Osteoblast (primary cell): Measurements from ENCODE around the gene POLE. TPM values are rescaled to one million over a fixed set of nuclear protein-coding genes. Genes with fewer than 3 reads are reported as not detected.

Experiments
- DNase-seq: peaks from one replicate; pipeline ENCODE4 v3.0.0; 2011; ENCODE audit warnings: low spot score, mixed read lengths; ENCODE audit not compliant: insufficient read length; ENCODE audit errors: missing footprints
- H2AFZ ChIP-seq: 2 replicates; pipeline ENCODE4 v1.6.0; 2011; ENCODE audit warnings: mild to moderate bottlenecking, low read length
- H3K27ac ChIP-seq: 2 replicates; pipeline ENCODE4 v1.5.1; 2011; ENCODE audit warnings: mild to moderate bottlenecking, low read depth, low read length, moderate library complexity
- H3K27me3 ChIP-seq: 2 replicates; pipeline ENCODE4 v1.6.0; 2012; ENCODE audit warnings: mild to moderate bottlenecking, control low read depth, inconsistent platforms, low read length, moderate library complexity; ENCODE audit not compliant: insufficient read depth
- H3K36me3 ChIP-seq: 2 replicates; pipeline ENCODE4 v1.5.1; 2011; ENCODE audit warnings: mild to moderate bottlenecking, low read length, control low read depth, moderate library complexity; ENCODE audit not compliant: insufficient read depth
- H3K4me1 ChIP-seq: 2 replicates; pipeline ENCODE4 v1.5.1; 2011; ENCODE audit warnings: mild to moderate bottlenecking, low read length, control low read depth, moderate library complexity; ENCODE audit not compliant: insufficient read depth
- H3K4me2 ChIP-seq: 2 replicates; pipeline ENCODE4 v1.6.0; 2011; ENCODE audit warnings: mild to moderate bottlenecking, low read length; ENCODE audit not compliant: insufficient read depth
- H3K4me3 ChIP-seq: fragments of 200-600 bp; sonication (generic); 3 replicates; pipeline ENCODE4 v1.5.1; 2012; ENCODE audit warnings: mild to moderate bottlenecking, low read length, inconsistent platforms; ENCODE audit not compliant: insufficient read depth
- H3K79me2 ChIP-seq: 2 replicates; pipeline ENCODE4 v1.6.0; 2012; ENCODE audit warnings: mild to moderate bottlenecking, low read length, control low read depth, inconsistent platforms; ENCODE audit not compliant: insufficient read depth
- H3K9me3 ChIP-seq: 2 replicates; pipeline ENCODE4 v1.5.1; 2011; ENCODE audit warnings: low read depth, low read length, control low read depth
- H4K20me1 ChIP-seq: 2 replicates; pipeline ENCODE4 v1.6.0; 2012; ENCODE audit warnings: mild to moderate bottlenecking, low read length, control low read depth; ENCODE audit not compliant: insufficient read depth
- total RNA-seq: library from RNA; depleted of rRNA; stranded (reverse); fragments of >200 nt; gene quantifications from 2 replicates; pipeline ENCODE4 v1.2.3, GENCODE V29; 2012
- TF ChIP-seq, protein P1 (sequence below): IDR thresholded peaks from 2 replicates; pipeline ENCODE4 v1.5.1; 2011; ENCODE audit warnings: mild to moderate bottlenecking, low read depth, low read length, moderate library complexity; ENCODE audit errors: extremely low read depth

POLE gene
- total RNA-seq, 1 donor = 15.2 TPM

- Histone ChIP-seq H3K79me2 (no peaks in the 10 kb centered on the region), H3K27me3 (peaks cover 46% of the 10 kb centered on the region), H4K20me1 (no peaks in the 10 kb centered on the region), H3K27ac (no peak within 1 kb of the TSS), H3K4me1 (peaks cover 9% of the 10 kb centered on the region), H3K36me3 (no peaks in the 10 kb centered on the region), H2AFZ (no peak within 1 kb of the TSS), H3K4me3 (no peak within 1 kb of the TSS), H3K4me2 (no peak within 1 kb of the TSS), H3K9me3 (peaks cover 3% of the 10 kb centered on the region)
- TF ChIP-seq, protein P1, sequence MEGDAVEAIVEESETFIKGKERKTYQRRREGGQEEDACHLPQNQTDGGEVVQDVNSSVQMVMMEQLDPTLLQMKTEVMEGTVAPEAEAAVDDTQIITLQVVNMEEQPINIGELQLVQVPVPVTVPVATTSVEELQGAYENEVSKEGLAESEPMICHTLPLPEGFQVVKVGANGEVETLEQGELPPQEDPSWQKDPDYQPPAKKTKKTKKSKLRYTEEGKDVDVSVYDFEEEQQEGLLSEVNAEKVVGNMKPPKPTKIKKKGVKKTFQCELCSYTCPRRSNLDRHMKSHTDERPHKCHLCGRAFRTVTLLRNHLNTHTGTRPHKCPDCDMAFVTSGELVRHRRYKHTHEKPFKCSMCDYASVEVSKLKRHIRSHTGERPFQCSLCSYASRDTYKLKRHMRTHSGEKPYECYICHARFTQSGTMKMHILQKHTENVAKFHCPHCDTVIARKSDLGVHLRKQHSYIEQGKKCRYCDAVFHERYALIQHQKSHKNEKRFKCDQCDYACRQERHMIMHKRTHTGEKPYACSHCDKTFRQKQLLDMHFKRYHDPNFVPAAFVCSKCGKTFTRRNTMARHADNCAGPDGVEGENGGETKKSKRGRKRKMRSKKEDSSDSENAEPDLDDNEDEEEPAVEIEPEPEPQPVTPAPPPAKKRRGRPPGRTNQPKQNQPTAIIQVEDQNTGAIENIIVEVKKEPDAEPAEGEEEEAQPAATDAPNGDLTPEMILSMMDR = no peak
- peak; percentile 66 for DNase-seq
These were observed 68.5 kb downstream of the POLE start, which contains the start of gene P2RX2 for GRCh38 chr12:132618683-132619043. P2RX2 (plus strand) TSS chr12:132618776; CDS start chr12:132618817, 41 bp downstream.

- Histone ChIP-seq H3K79me2 (no peaks in the 10 kb centered on the region), H3K4me2 (no peak overlapping the region), H2AFZ (no peak overlapping the region), H3K27ac (no peak overlapping the region), H3K9me3 (peaks cover 3% of the 10 kb centered on the region), H3K36me3 (no peaks in the 10 kb centered on the region), H3K4me3 (no peak overlapping the region), H3K27me3 (peaks cover 52% of the 10 kb centered on the region), H3K4me1 (peaks cover 9% of the 10 kb centered on the region), H4K20me1 (no peaks in the 10 kb centered on the region)
- peak; percentile 75 for DNase-seq
- TF ChIP-seq, protein P1 = no peak
These were observed 69.1 kb downstream of the POLE start for GRCh38 chr12:132617822-132618682.

DNA sequence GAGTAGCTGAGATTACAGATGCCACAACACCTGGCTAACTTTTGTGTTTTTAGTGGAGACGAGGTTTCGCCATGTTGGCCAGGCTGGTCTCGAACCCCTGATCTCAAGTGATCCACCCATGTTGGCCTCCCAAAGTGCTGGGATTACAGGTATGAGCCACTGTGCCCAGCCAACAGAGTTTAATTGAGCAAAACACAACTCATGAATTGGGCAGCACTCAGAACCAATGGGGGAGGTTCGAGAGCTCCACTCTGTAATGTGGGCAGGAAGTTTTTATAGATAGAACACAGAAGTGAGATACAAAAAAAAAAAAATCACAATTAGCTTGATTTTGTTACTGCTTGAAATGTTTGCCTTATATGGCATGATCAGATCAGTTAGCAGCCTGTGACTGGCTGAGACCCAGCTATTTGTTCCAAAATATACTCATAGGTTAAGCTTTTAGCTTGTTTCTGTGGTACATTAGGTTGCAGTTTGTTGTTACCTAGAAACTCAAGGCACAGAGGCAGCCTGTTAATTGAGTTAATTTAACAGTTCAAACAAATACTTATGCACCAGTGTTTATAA is 69.9 kb downstream of the POLE start:
- Histone ChIP-seq H3K79me2 (no peaks in the 10 kb centered on the region), H3K27me3 (peaks cover 58% of the 10 kb centered on the region), H3K4me3 (no peak overlapping the region), H3K36me3 (no peaks in the 10 kb centered on the region), H3K4me2 (no peak overlapping the region), H3K9me3 (peaks cover 3% of the 10 kb centered on the region), H2AFZ (no peak overlapping the region), H3K4me1 (peaks cover under 1% of the 10 kb centered on the region), H3K27ac (no peak overlapping the region), H4K20me1 (no peaks in the 10 kb centered on the region)
- TF ChIP-seq, protein P1 = no peak
- peak; percentile 73 for DNase-seq

DNA sequence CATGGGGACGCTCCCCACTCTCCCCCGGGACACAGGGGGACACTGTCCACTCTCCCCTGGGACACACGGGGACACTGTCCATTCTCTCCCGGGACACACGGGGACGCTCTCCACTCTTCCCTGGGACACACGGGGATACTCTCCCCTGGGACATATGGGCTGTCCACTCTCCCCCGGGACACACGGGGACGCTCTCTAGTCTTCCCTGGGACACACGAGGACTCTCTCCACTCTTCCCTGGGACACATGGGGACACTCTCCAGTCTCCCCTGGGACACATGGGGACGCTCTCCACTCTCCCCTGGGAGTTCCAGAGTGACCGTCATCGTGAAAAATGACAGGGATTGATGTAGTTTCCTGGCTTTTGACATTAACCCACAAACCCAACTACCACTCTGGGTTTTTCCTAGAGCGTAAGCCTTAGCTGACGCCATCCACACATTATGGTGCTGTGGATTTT is 71.5 kb downstream of the POLE start:
- peak; percentile 88 for DNase-seq
- Histone ChIP-seq H3K4me3 (no peak overlapping the region), H3K79me2 (no peaks in the 10 kb centered on the region), H4K20me1 (no peaks in the 10 kb centered on the region), H3K4me2 (no peak overlapping the region), H3K4me1 (peaks cover 3% of the 10 kb centered on the region), H2AFZ (no peak overlapping the region), H3K9me3 (peaks cover 8% of the 10 kb centered on the region), H3K27me3 (peaks cover 67% of the 10 kb centered on the region), H3K36me3 (no peaks in the 10 kb centered on the region), H3K27ac (no peak overlapping the region)
- TF ChIP-seq, protein P1 = no peak
